ENCODE results near the gene PPP1CA. TPM values are rescaled to one million over a fixed set of nuclear protein-coding genes. Genes with fewer than 3 reads are reported as not detected.

PPP1CA gene
- total RNA-seq, 1 experiment from 2014 or later, result 449 TPM

GRCh38 chr11:67365736-67366444 is 35.8 kb downstream of the PPP1CA start:
- H3K4me3 ChIP-seq (ENCODE audit: low read length), result no peak overlapping the region
- no peaks in the 10 kb centered on the region for H3K27me3 ChIP-seq (ENCODE audit: low read length)
- H3K4me1 ChIP-seq (ENCODE audit: insufficient read depth, low read length), result peaks cover 6% of the 10 kb centered on the region
- peaks cover 50% of the 10 kb centered on the region for H4K20me1 ChIP-seq (ENCODE audit: low read length)
- peaks cover 37% of the 10 kb centered on the region; the same call in 1 of the 2 replicates for H3K36me3 ChIP-seq (ENCODE audit: low read depth, low read length)
- peaks cover 63% of the 10 kb centered on the region for H3K79me2 ChIP-seq (ENCODE audit: low read length)
- peaks cover 5% of the 10 kb centered on the region for H3F3A ChIP-seq (ENCODE audit: low read length, unreplicated experiment)
- DNase-seq (no peak), ATAC-seq (no peak)
- TF ChIP-seq EZH2 (IDR thresholded peaks at IDR 0.05; ENCODE audit: low read length, unreplicated experiment) (no peak), EZH2phosphoT487 (IDR thresholded peaks at IDR 0.05; ENCODE audit: borderline replicate concordance, low read length) (no peak)
- TF ChIP-seq, protein P1, sequence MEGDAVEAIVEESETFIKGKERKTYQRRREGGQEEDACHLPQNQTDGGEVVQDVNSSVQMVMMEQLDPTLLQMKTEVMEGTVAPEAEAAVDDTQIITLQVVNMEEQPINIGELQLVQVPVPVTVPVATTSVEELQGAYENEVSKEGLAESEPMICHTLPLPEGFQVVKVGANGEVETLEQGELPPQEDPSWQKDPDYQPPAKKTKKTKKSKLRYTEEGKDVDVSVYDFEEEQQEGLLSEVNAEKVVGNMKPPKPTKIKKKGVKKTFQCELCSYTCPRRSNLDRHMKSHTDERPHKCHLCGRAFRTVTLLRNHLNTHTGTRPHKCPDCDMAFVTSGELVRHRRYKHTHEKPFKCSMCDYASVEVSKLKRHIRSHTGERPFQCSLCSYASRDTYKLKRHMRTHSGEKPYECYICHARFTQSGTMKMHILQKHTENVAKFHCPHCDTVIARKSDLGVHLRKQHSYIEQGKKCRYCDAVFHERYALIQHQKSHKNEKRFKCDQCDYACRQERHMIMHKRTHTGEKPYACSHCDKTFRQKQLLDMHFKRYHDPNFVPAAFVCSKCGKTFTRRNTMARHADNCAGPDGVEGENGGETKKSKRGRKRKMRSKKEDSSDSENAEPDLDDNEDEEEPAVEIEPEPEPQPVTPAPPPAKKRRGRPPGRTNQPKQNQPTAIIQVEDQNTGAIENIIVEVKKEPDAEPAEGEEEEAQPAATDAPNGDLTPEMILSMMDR (conservative IDR thresholded peaks at IDR 0.05; ENCODE audit: low read depth, low read length), result no peak
- H3K9me2 ChIP-seq (replicated peaks; ENCODE audit: low read length), result no peaks in the 10 kb centered on the region
- no peak overlapping the region for H3K9ac ChIP-seq (ENCODE audit: low read length)
- ChIA-PET CTCF (no interaction called here), POLR2A (ENCODE audit: unreplicated experiment) (no interaction called here)
- BruUV-seq (replicated peaks), result no TSS peak
- no peak overlapping the region for H2AFZ ChIP-seq (ENCODE audit: low read length)
- intact Hi-C loops (cut with micrococcal nuclease), result no loop called here
- H3K4me2 ChIP-seq (ENCODE audit: low read length), result no peak overlapping the region
- no peaks in the 10 kb centered on the region for H3K9me3 ChIP-seq (ENCODE audit: low read length)
- H3K27ac ChIP-seq (ENCODE audit: low read length), result no peak overlapping the region

DNA sequence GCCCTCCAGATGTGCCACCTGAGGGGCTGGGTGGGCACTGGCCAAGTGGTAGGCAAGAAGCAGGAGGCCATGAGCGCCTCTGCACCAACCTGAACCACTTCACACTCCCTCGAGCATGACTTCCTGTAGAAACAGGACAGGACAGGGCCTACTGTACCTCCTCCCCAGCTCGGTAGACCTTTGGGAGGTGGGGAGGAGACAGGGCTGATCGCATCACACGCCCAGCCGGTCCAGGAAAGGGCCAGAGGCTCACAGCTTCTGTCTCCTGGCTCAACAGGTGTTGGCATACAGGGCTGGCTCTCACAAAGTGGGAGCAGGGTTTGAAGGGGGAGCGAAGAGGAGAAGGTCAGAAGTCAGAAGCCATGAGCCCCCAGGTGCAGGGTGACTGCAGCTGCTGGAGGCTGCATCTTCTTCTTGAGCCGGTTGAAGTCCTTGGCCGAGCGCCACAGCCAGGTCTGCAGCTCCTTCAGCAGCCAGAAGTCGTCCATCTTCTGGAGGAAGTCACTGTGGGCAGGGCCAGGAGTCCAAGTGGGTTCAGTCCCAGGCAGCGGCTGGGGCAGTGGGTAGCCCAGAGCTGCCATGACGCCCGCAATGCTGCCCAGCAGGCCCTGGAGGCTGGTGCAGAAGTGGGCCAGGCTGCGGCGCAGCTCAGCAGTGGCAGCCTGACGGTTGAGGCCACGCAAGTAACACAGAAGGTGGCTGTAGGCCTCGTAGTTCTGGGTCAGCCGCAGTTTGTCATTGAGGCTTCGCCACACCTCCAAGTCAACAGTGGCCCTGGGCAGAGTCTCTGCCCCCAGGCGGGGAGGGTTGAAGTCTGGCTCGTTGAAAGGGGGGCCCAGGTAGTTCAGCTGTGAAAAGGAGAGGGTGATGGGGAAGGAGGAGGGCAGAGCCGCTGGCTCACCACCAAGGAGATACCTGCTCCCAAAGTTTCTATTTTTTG is 36.6 kb downstream of the PPP1CA start:
- no peak for DNase-seq
- no TSS peak for BruUV-seq (replicated peaks)
- CTCF ChIA-PET, result no interaction called here
- no peak overlapping the region for H3K27ac ChIP-seq (ENCODE audit: low read length)
- TF ChIP-seq EZH2phosphoT487 (IDR thresholded peaks at IDR 0.05; ENCODE audit: borderline replicate concordance, low read length), result no peak
- TF ChIP-seq, protein P1 (conservative IDR thresholded peaks at IDR 0.05; ENCODE audit: low read depth, low read length), result no peak
- TF ChIP-seq EZH2 (IDR thresholded peaks at IDR 0.05; ENCODE audit: low read length, unreplicated experiment), result no peak
- no peak for ATAC-seq
- no peak overlapping the region for H2AFZ ChIP-seq (ENCODE audit: low read length)
- H3F3A ChIP-seq (ENCODE audit: low read length, unreplicated experiment), result peaks cover 5% of the 10 kb centered on the region
- no peak overlapping the region for H3K9ac ChIP-seq (ENCODE audit: low read length)
- no peak overlapping the region for H3K4me2 ChIP-seq (ENCODE audit: low read length)
- intact Hi-C loops (cut with micrococcal nuclease), result no loop called here
- peaks cover 55% of the 10 kb centered on the region for H3K79me2 ChIP-seq (ENCODE audit: low read length)
- H3K4me3 ChIP-seq (ENCODE audit: low read length), result no peak overlapping the region
- peaks cover 42% of the 10 kb centered on the region for H4K20me1 ChIP-seq (ENCODE audit: low read length)
- no peaks in the 10 kb centered on the region for H3K27me3 ChIP-seq (ENCODE audit: low read length)
- H3K9me3 ChIP-seq (ENCODE audit: low read length), result no peaks in the 10 kb centered on the region
- H3K9me2 ChIP-seq (replicated peaks; ENCODE audit: low read length), result no peaks in the 10 kb centered on the region
- H3K4me1 ChIP-seq (ENCODE audit: insufficient read depth, low read length), result no peaks in the 10 kb centered on the region
- POLR2A ChIA-PET (ENCODE audit: unreplicated experiment), result no interaction called here
- H3K36me3 ChIP-seq (ENCODE audit: low read depth, low read length), result peaks cover 32% of the 10 kb centered on the region; the same call in 1 of the 2 replicates
